GM10266 (cell line): ENCODE results near the gene TSPEAR.
"Not testable (repeated sequence)": the region's sequence is repeated elsewhere in the genome, so short reads cannot be mapped to it uniquely, and the experiment has no call there.

Experiments
- DNase-seq: peaks from one replicate; pipeline ENCODE4 v3.0.0; 2012; ENCODE audit errors: extremely low spot score
- CTCF ChIP-seq: IDR thresholded peaks from 2 replicates; pipeline ENCODE4 v1.5.1; 2012; ENCODE audit warnings: mild to moderate bottlenecking, low read depth; ENCODE audit not compliant: control insufficient read depth, insufficient read depth; ENCODE audit errors: missing control alignments

TSPEAR gene

DNA sequence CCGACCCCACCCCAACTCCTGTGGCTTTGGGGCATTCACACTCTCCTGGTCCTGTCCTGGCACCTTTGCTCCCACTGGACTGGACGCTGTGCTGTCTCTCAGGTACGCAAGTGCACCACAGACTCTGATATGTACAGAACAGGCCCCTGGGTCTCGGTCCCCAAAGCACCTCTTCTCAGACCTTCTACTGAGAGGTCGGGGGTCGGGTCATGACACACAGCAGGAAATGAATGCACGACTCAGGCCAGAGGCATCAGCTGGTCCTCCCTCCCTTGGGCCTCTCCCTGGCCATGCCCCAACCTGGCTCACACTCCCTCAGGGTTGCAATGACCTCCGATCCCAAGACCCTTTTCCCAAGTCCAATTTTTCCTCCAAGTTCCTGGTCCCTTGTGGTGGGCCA, 16.2 kb downstream of the TSPEAR start:
- DNase-seq, result no peak

DNA sequence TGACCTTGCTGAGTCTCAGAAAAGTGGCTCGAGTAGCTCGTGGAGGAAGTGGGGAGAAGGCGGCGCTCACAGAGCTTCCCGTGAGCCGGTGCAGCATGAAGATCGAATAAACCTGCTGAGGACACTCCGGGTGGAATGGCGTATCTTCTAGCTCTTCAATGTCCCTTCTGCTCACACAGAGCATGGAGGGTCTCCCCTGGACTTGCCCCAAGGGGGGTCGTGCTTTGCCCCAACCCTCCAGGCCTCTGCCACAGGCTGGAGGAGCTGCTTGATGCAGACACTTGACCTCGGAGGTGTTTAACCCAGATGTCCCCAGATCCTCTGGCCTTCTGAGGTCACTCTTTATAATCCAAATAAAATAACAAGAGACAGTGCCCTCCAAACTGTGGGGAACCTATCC, 16.6 kb downstream of the TSPEAR start:
- no peak for TF ChIP-seq CTCF
- no peak for DNase-seq

More for the DNA sequence above, 16.2 kb downstream of the TSPEAR start:
- TF ChIP-seq CTCF, result no peak

GRCh38 chr21:44692798-44693512, 18.4 kb downstream of the TSPEAR start:
- TF ChIP-seq CTCF, result no peak
- DNase-seq, result no peak

- no peak for DNase-seq
- TF ChIP-seq CTCF, result no peak
Observed at GRCh38 chr21:44691686-44692085, 19.7 kb downstream of the TSPEAR start.

DNA sequence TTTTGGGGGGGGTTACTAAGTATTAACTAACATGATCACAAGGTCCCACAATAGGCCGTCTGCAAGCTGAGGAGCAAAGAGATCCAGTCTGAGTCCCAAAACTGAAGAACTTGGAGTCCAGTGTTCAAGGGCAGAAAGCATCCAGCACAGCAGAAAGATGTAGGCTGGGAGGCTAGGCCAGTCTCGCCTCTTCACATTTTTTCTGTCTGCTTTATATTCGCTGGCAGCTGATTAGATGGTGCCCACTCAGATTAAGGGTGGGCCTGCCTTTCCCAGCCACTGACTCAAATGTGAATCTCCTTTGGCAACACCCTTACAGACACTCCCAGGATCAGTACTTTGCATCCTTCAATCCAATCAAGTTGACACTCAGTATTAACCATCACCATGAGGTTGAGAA, 21.6 kb downstream of the TSPEAR start:
- DNase-seq, result not testable (repeated sequence)

DNA sequence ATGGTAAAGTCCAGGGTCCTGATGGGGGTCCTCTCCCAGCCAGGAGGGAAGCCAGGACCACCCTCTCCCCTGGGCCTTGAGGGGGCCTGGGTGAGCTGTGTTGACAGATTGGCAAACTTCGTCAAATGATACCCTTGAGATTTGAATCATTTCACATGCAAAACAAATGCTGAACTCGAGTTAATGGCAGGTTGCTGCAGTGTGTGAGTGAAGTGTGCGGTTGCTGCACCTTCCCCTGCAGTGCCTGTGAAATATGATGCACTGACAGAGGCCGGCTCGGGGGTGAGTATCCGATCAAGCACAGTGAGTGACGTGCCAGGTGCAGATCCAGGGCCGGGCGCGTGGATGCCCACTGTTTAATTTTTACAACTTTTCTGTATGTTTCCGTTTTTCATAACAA, 23.7 kb downstream of the TSPEAR start:
- no peak for TF ChIP-seq CTCF
- no peak for DNase-seq

- no peak for TF ChIP-seq CTCF
- DNase-seq, result no peak
Observed at GRCh38 chr21:44686843-44687561, 24.4 kb downstream of the TSPEAR start.
